ENCODE results near the gene DYNAP.

Gene DYNAP

GRCh38 chr18:54636217-54636616 lies 45.2 kb downstream of the DYNAP start:
- DNase-seq (ENCODE audit: low read depth): no peak

DNA sequence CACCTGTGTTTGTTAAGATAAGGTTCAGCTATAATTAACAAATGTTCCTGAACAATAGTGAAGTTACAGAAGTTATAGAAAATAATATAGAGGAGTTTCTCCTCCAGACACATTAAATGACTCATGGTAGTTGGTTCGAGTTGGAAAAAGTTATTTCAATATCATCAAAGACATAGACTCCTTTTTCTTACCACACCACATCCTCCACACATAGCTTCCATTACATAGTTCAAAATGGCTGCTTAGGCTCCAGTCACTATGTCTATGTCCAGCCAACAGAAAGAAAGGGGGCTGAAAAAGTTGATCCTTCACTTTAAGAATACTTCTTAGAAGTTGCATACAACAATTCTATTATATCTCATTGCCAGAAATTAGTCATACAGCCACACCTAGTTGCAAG lies 50.7 kb downstream of the DYNAP start:
- no peak for DNase-seq (ENCODE audit: low read depth)

GRCh38 chr18:54647176-54647575 lies 56.1 kb downstream of the DYNAP start:
- DNase-seq (ENCODE audit: low read depth): no peak
